Neural cell (in vitro differentiated cells): ENCODE measurements around the gene PLEKHA3. TPM values are rescaled to one million over a fixed set of nuclear protein-coding genes. Genes with fewer than 3 reads are reported as not detected.

Experiments used
- H2AFZ ChIP-seq: fragments of 200-600, 300-800 bp; sonication (generic), shearing (Covaris generic); 2 replicates; pipeline ENCODE4 v1.6.0; 2014; ENCODE audit warnings: low read depth, mild to moderate bottlenecking, antibody characterized with exemption, low read length, moderate library complexity
- H3F3A ChIP-seq: fragments of 200-600 bp; shearing (Covaris generic); 2 replicates; pipeline ENCODE4 v1.6.1; 2016; ENCODE audit warnings: mild to moderate bottlenecking, moderate library complexity, mixed read lengths, antibody characterized with exemption, low read length; ENCODE audit not compliant: insufficient read depth, poor library complexity, severe bottlenecking
- H3K27ac ChIP-seq: fragments of 200-600, 300-800 bp; sonication (generic), shearing (Covaris generic); 2 replicates; pipeline ENCODE4 v1.5.1; 2014; ENCODE audit warnings: mild to moderate bottlenecking, low read length, moderate library complexity
- H3K27me3 ChIP-seq: fragments of 300-800, 200-600 bp; sonication (generic), shearing (Covaris generic); 2 replicates; pipeline ENCODE4 v1.6.0; 2014; ENCODE audit warnings: mild to moderate bottlenecking, low read depth, low read length, moderate library complexity; ENCODE audit not compliant: insufficient read depth
- H3K36me3 ChIP-seq: fragments of 300-800, 200-600 bp; sonication (generic), shearing (Covaris generic); 2 replicates; pipeline ENCODE4 v1.5.1; 2014; ENCODE audit warnings: mild to moderate bottlenecking, antibody characterized with exemption, low read length, moderate library complexity; ENCODE audit not compliant: insufficient read depth
- H3K4me2 ChIP-seq: fragments of 300-800, 200-600 bp; sonication (generic), shearing (Covaris generic); 2 replicates; pipeline ENCODE4 v1.6.0; 2014; ENCODE audit warnings: mild to moderate bottlenecking, low read length
- H3K4me3 ChIP-seq: fragments of 300-800, 200-600 bp; sonication (generic), shearing (Covaris generic); 2 replicates; pipeline ENCODE4 v1.5.1; 2014; ENCODE audit warnings: mild to moderate bottlenecking, low read length, moderate library complexity
- H3K79me2 ChIP-seq: fragments of 200-600 bp; shearing (Covaris generic); replicated peaks from 2 replicates; pipeline ENCODE4 v1.6.0; 2014; ENCODE audit warnings: mild to moderate bottlenecking, low read length, moderate library complexity; ENCODE audit not compliant: insufficient read depth
- H3K9ac ChIP-seq: fragments of 300-800, 200-600 bp; sonication (generic), shearing (Covaris generic); 2 replicates; pipeline ENCODE4 v1.6.1; 2016; ENCODE audit warnings: mild to moderate bottlenecking, low read length, mixed read lengths
- H3K9me2 ChIP-seq: fragments of 200-600 bp; shearing (Covaris generic); 2 replicates; pipeline ENCODE4 v1.6.1; 2016; ENCODE audit warnings: mild to moderate bottlenecking, low read length, mixed read lengths; ENCODE audit not compliant: insufficient read depth
- H3K9me3 ChIP-seq: fragments of 200-600, 300-800 bp; sonication (generic), shearing (Covaris generic); 2 replicates; pipeline ENCODE4 v1.6.1; 2016; ENCODE audit warnings: mild to moderate bottlenecking, mixed run types, low read length, moderate library complexity, mixed read lengths
- H4K20me1 ChIP-seq: fragments of 200-600 bp; shearing (Covaris generic); 2 replicates; pipeline ENCODE4 v1.6.1; 2016; ENCODE audit warnings: mild to moderate bottlenecking, mixed run types; ENCODE audit not compliant: insufficient read depth
- EP300 ChIP-seq: fragments of 450-650 bp; conservative IDR thresholded peaks from 2 replicates; pipeline ENCODE4 v1.6.1; 2014; ENCODE audit warnings: antibody characterized with exemption, mild to moderate bottlenecking, moderate library complexity; ENCODE audit not compliant: poor library complexity, severe bottlenecking
- EZH2 ChIP-seq: fragments of 200-600, 300-800 bp; shearing (Covaris generic), sonication (generic); IDR thresholded peaks from 2 replicates; pipeline ENCODE4 v1.6.1; 2014; ENCODE audit warnings: antibody characterized with exemption, low read length, borderline replicate concordance, mild to moderate bottlenecking; ENCODE audit not compliant: insufficient read depth, poor library complexity, severe bottlenecking
- MXI1 ChIP-seq: fragments of 450-650 bp; conservative IDR thresholded peaks from 2 replicates; pipeline ENCODE4 v1.6.1; 2014; ENCODE audit warnings: antibody characterized with exemption, mild to moderate bottlenecking; ENCODE audit not compliant: poor library complexity, severe bottlenecking
- POLR2AphosphoS5 ChIP-seq: IDR thresholded peaks from 2 replicates; pipeline ENCODE4 v1.6.1; 2012
- RAD21 ChIP-seq: fragments of 450-650 bp; conservative IDR thresholded peaks from 2 replicates; pipeline ENCODE4 v1.6.1; 2014; ENCODE audit warnings: antibody characterized with exemption, mild to moderate bottlenecking, moderate library complexity
- SMC3 ChIP-seq: fragments of 450-650 bp; conservative IDR thresholded peaks from 2 replicates; pipeline ENCODE4 v1.6.1; 2014; ENCODE audit warnings: antibody characterized with exemption, mild to moderate bottlenecking, moderate library complexity; ENCODE audit not compliant: poor library complexity
- TAF1 ChIP-seq: IDR thresholded peaks from 2 replicates; pipeline ENCODE4 v1.6.1; 2012; ENCODE audit warnings: low read depth
- polyA plus RNA-seq: library from polyadenylated mRNA; depleted of rRNA; stranded (reverse); fragments of >200 nt; gene quantifications from 2 replicates; pipeline ENCODE4 v1.2.3, GENCODE V29; 2014
- TF ChIP-seq, protein P1 (sequence below): fragments of 450-650 bp; IDR thresholded peaks from 2 replicates; pipeline ENCODE4 v1.5.1; 2014; ENCODE audit warnings: antibody characterized with exemption, mild to moderate bottlenecking, moderate library complexity; ENCODE audit not compliant: poor library complexity, severe bottlenecking
- TF ChIP-seq, protein P2 (sequence below): IDR thresholded peaks from 2 replicates; pipeline ENCODE4 v1.6.1; 2012; ENCODE audit warnings: borderline replicate concordance

The PLEKHA3 gene
- polyA plus RNA-seq, 1 donor from 2014 or later, result 16.8 TPM

DNA sequence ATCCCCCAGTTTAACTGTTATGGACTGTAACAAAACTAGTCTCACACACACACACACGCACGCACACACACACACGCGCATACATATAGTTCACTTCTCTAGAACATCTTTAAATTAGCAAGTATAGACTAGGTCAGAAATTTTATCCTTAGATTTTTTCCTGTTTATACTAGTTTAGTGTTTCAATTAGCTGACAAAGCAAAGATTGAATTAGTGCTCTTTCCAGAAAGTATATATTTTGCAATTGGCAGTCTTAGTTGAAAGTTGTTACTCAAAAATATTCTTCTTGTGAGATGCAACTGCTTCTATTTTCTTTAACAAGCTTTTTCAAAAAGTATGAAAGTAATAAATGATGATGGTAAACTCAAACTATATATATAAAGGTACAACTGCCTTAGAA, 22.5 kb downstream of the PLEKHA3 start (continued):
- TF ChIP-seq EP300 (no peak), POLR2AphosphoS5 (no peak)

DNA sequence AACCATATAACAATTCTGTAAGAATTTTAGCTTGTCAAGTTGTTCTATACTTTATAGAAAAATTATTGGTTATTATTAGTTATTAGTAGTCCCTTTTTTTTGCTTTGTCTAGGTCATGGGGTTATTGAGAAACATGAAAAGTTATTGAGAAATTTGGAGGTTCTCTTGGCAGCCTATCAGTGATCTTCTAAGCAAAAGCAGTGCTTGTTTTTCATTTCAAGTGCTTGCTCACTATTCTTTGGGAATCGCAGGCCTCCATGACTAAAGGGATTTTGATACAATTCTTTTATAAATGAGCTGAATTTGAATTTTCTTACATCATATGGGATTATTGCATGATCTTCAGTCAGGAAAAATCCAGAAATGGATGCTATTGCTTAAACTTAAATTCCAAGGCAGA, 25.8 kb downstream of the PLEKHA3 start:
- no peaks in the 10 kb centered on the region for H3F3A ChIP-seq
- H3K27ac ChIP-seq, result no peak overlapping the region
- no peak overlapping the region for H3K9ac ChIP-seq
- H3K4me2 ChIP-seq, result no peak overlapping the region
- H4K20me1 ChIP-seq, result no peaks in the 10 kb centered on the region
- TF ChIP-seq MXI1, result no peak
- TF ChIP-seq, protein P1, sequence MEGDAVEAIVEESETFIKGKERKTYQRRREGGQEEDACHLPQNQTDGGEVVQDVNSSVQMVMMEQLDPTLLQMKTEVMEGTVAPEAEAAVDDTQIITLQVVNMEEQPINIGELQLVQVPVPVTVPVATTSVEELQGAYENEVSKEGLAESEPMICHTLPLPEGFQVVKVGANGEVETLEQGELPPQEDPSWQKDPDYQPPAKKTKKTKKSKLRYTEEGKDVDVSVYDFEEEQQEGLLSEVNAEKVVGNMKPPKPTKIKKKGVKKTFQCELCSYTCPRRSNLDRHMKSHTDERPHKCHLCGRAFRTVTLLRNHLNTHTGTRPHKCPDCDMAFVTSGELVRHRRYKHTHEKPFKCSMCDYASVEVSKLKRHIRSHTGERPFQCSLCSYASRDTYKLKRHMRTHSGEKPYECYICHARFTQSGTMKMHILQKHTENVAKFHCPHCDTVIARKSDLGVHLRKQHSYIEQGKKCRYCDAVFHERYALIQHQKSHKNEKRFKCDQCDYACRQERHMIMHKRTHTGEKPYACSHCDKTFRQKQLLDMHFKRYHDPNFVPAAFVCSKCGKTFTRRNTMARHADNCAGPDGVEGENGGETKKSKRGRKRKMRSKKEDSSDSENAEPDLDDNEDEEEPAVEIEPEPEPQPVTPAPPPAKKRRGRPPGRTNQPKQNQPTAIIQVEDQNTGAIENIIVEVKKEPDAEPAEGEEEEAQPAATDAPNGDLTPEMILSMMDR, result no peak
- no peak for TF ChIP-seq POLR2AphosphoS5
- no peak for TF ChIP-seq EZH2
- TF ChIP-seq, protein P2, sequence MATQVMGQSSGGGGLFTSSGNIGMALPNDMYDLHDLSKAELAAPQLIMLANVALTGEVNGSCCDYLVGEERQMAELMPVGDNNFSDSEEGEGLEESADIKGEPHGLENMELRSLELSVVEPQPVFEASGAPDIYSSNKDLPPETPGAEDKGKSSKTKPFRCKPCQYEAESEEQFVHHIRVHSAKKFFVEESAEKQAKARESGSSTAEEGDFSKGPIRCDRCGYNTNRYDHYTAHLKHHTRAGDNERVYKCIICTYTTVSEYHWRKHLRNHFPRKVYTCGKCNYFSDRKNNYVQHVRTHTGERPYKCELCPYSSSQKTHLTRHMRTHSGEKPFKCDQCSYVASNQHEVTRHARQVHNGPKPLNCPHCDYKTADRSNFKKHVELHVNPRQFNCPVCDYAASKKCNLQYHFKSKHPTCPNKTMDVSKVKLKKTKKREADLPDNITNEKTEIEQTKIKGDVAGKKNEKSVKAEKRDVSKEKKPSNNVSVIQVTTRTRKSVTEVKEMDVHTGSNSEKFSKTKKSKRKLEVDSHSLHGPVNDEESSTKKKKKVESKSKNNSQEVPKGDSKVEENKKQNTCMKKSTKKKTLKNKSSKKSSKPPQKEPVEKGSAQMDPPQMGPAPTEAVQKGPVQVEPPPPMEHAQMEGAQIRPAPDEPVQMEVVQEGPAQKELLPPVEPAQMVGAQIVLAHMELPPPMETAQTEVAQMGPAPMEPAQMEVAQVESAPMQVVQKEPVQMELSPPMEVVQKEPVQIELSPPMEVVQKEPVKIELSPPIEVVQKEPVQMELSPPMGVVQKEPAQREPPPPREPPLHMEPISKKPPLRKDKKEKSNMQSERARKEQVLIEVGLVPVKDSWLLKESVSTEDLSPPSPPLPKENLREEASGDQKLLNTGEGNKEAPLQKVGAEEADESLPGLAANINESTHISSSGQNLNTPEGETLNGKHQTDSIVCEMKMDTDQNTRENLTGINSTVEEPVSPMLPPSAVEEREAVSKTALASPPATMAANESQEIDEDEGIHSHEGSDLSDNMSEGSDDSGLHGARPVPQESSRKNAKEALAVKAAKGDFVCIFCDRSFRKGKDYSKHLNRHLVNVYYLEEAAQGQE, result no peak
- TF ChIP-seq RAD21, result no peak
- TF ChIP-seq SMC3, result no peak
- TF ChIP-seq EP300, result no peak
- no peak for TF ChIP-seq TAF1
- H3K79me2 ChIP-seq, result no peaks in the 10 kb centered on the region
- H3K27me3 ChIP-seq, result no peaks in the 10 kb centered on the region
- no peak overlapping the region for H2AFZ ChIP-seq
- H3K9me2 ChIP-seq, result no peaks in the 10 kb centered on the region
- H3K36me3 ChIP-seq, result peaks cover 11% of the 10 kb centered on the region
- H3K9me3 ChIP-seq, result no peaks in the 10 kb centered on the region
- H3K4me3 ChIP-seq, result no peak overlapping the region

DNA sequence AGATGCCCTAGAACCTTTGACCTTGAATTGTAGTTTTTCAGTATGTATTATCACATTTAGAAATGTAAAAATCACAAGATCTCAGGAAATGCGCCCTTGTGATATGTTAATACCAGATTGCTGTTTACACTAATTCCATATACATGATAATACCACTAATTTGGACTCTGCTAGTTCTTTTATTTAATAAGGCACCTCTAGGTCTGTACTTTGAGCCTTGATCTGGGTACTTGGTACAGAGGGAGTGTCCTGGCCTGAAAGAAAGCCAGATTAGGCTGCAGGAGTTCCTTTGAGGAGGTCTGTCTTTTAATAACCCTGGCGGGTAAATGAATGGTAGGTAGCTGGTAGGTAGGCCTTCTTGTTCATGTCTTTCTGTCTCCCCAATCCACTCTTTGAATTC, 26.3 kb downstream of the PLEKHA3 start:
- no peaks in the 10 kb centered on the region for H3K79me2 ChIP-seq
- no peaks in the 10 kb centered on the region for H3K9me3 ChIP-seq
- H3K9ac ChIP-seq, result no peak overlapping the region
- H3F3A ChIP-seq, result no peaks in the 10 kb centered on the region
- no peak overlapping the region for H3K4me3 ChIP-seq
- H3K27ac ChIP-seq, result no peak overlapping the region
- peaks cover 11% of the 10 kb centered on the region for H3K36me3 ChIP-seq
- H3K4me2 ChIP-seq, result no peak overlapping the region
- TF ChIP-seq, protein P1, result no peak
- TF ChIP-seq SMC3, result no peak
- H3K27me3 ChIP-seq, result no peaks in the 10 kb centered on the region
- no peak overlapping the region for H2AFZ ChIP-seq
- no peaks in the 10 kb centered on the region for H4K20me1 ChIP-seq
- no peaks in the 10 kb centered on the region for H3K9me2 ChIP-seq
